ENCODE results near the gene HIF3A. TPM values are rescaled to one million over a fixed set of nuclear protein-coding genes. Genes with fewer than 3 reads are reported as not detected.

HIF3A gene
- total and polyA plus RNA-seq, 12 donors: 2.7 to 69.0 (median 24.0) TPM

DNA sequence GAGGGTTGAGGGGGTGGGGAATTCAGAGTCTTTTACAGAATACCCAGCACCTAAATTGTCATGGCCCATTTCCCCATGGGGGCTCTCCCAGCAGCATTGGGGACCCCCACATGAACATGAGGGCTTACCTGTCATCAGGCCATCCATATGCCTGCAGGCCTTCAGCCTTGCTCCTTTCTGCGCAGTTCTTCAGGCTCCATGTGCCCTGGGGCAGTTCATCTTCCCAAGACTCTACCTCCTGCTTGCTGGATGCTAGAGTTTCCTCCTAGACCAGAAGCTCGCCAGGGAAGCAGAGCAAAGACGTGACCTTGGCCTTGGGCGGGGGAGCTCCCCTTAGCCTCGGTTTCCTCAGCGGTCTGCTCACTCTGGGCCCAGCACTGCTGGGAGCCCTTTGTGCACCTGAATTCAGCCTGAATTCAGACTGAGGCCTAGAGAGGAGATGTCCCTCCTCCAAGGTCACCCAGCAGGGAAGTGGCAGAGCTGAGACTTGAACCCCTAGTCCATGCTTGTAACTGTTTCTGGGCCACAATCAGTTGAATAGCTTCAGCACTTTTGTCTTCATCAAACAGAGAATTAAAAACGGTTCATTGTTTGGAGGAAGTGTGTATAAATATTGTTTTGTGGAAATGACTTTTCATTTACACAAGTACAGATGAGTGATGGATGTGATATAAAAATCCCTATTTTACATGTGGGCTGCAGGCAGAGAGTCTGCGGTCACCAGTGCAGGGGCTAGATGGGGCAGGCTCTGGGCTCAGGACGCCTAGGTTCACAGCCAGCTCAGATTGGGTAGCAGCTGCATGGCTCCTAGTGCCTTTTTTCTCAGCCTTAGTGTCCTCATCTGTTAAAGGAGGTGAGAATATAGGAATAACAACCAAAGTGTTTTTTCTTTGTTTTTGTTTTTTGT, 59.6 kb downstream of the HIF3A start:
- H3K4me3 ChIP-seq: no peak overlapping the region
- intact Hi-C loops (cut with DNase I): no loop called here
- peaks cover 0 to 26% of the 10 kb centered on the region in 2 donors for H3K36me3 ChIP-seq (replicated peaks in 1 of 2)
- peaks cover 7 to 34% of the 10 kb centered on the region in 2 donors for H3K4me1 ChIP-seq (replicated peaks in 1 of 2)
- no peak for TF ChIP-seq POLR2A (IDR thresholded peaks at IDR 0.05)
- TF ChIP-seq, protein P1, sequence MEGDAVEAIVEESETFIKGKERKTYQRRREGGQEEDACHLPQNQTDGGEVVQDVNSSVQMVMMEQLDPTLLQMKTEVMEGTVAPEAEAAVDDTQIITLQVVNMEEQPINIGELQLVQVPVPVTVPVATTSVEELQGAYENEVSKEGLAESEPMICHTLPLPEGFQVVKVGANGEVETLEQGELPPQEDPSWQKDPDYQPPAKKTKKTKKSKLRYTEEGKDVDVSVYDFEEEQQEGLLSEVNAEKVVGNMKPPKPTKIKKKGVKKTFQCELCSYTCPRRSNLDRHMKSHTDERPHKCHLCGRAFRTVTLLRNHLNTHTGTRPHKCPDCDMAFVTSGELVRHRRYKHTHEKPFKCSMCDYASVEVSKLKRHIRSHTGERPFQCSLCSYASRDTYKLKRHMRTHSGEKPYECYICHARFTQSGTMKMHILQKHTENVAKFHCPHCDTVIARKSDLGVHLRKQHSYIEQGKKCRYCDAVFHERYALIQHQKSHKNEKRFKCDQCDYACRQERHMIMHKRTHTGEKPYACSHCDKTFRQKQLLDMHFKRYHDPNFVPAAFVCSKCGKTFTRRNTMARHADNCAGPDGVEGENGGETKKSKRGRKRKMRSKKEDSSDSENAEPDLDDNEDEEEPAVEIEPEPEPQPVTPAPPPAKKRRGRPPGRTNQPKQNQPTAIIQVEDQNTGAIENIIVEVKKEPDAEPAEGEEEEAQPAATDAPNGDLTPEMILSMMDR (IDR thresholded peaks at IDR 0.05): no peak
- no peaks in the 10 kb centered on the region for H3K9me3 ChIP-seq (replicated peaks in 1 of 3)
- WGBS, 4 donors: 74 to 90% (median 76%) methylated on average over 4 to 9 of the region's 9 CpGs
- DNase-seq: peak in 2 of 7 donors; percentile 10 to 21
- H3K27me3 ChIP-seq: no peaks in the 10 kb centered on the region
- peak overlapping the region in 2 of 5 donors; percentile 62 to 76 for H3K27ac ChIP-seq

DNA sequence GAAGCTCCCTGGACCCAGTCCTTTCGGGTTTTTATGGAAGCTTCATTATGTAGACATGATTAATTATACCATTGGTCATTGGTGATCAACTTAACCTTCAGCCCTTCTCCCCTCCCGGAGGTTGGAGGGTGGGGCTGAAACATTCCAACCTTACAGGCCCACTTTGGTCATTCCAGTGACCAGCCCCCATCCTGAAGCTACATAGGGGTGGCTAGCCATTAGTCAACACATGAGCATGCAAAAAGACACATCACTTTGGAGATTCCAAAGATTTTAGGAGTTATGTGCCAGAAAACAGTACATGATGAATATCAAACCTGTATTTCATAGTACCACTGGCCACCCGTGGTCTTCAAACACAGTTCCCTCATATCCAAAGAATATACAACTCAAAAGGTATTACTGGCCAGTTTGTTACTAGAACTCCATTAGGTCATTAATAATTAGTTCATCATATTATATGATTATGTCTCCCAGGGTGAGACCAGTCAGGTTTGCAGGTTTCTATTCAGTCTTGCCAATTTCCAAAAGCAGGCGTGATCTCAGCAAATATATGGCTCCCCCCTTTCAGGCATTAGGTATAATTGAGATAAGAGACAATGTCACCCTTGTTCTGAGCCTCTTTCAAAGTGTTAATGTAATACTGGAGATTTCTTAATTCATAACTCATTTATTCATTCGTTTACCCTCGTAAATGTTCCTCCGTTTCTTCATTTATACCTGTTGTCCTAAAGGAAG, 61.2 kb downstream of the HIF3A start:
- H3K4me1 ChIP-seq (replicated peaks in 1 of 2): peaks cover 0 to 23% of the 10 kb centered on the region in 2 donors
- TF ChIP-seq POLR2A (IDR thresholded peaks at IDR 0.05): no peak
- TF ChIP-seq, protein P1 (IDR thresholded peaks at IDR 0.05): no peak
- H3K4me3 ChIP-seq: no peak overlapping the region
- peaks cover 0 to 26% of the 10 kb centered on the region in 2 donors for H3K36me3 ChIP-seq (replicated peaks in 1 of 2)
- no peaks in the 10 kb centered on the region for H3K9me3 ChIP-seq (replicated peaks in 1 of 3)
- 53 to 65% (median 60%) methylated on average over 7 of the region's 7 CpGs for WGBS, 4 donors
- H3K27me3 ChIP-seq: no peaks in the 10 kb centered on the region
- peak overlapping the region in 1 of 5 donors; percentile 55 for H3K27ac ChIP-seq
- DNase-seq: peak in 2 of 7 donors; percentile 13 to 31
- intact Hi-C loops (cut with DNase I): no loop called here

DNA sequence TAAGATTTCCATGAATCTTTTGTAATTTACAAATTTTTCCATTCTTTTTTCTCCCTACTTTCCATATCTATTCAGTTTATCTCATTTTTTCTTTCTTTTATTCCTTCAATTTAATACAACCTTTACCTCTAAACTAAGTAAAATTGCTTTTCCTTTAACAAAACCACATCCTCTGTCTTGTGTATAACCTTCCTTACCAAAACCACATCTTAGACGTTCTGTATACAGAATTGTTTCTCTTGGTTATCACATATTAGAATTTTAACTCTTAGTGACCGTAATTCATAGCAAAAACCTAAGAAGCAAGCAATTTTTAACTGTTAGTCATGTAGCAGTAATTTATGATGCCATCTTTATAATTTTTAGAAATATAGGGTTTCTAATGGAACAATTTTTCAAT, 65.1 kb downstream of the HIF3A start:
- WGBS, 4 donors: 57 to 70% (median 68%) methylated on average over 2 of the region's 2 CpGs
- H3K36me3 ChIP-seq (replicated peaks in 1 of 2): peaks cover 0 to 22% of the 10 kb centered on the region in 2 donors
- DNase-seq: no peak
- no peak overlapping the region for H3K4me3 ChIP-seq
- intact Hi-C loops (cut with DNase I): no loop called here
- TF ChIP-seq, protein P1 (IDR thresholded peaks at IDR 0.05): no peak
- TF ChIP-seq POLR2A (IDR thresholded peaks at IDR 0.05): no peak
- H3K9me3 ChIP-seq (replicated peaks in 1 of 3): no peaks in the 10 kb centered on the region
- peaks cover 0 to 12% of the 10 kb centered on the region in 2 donors for H3K4me1 ChIP-seq (replicated peaks in 1 of 2)
- H3K27me3 ChIP-seq: no peaks in the 10 kb centered on the region
- H3K27ac ChIP-seq: no peak overlapping the region

DNA sequence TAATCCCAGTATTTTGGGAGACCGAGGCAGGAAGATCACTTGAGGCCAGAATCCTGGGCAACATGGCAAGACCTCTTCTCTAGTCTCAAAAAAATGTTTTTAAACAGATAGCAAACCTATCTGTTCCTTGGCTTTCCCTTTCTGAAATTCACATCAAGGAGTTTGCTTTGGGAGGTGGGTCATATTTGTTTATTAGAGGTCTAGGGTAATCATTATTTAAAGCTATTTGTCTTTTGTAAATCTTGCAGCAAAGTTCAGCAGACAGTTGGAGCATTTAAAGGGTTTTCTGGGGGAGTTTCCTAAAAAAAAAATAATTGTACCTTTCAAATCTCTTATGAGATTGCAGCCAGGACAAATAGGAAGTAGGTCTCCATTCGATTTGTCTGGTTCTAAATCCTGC, 67.5 kb downstream of the HIF3A start:
- H3K27ac ChIP-seq: no peak overlapping the region
- H3K4me1 ChIP-seq (replicated peaks in 1 of 2): no peaks in the 10 kb centered on the region
- peak in 1 of 7 donors; percentile 1 for DNase-seq
- H3K9me3 ChIP-seq (replicated peaks in 1 of 3): no peaks in the 10 kb centered on the region
- whole genome bisulfite sequencing, 4 donors: 89 to 97% (median 95%) methylated on average over 2 of the region's 2 CpGs
- TF ChIP-seq, protein P1 (IDR thresholded peaks at IDR 0.05): no peak
- TF ChIP-seq POLR2A (IDR thresholded peaks at IDR 0.05): no peak
- H3K27me3 ChIP-seq: no peaks in the 10 kb centered on the region
- H3K36me3 ChIP-seq (replicated peaks in 1 of 2): peaks cover 0 to 16% of the 10 kb centered on the region in 2 donors
- intact Hi-C loops (cut with DNase I): no loop called here
- no peak overlapping the region for H3K4me3 ChIP-seq
